HG02571 (cell line): ENCODE results near the gene LCE3C.
"Not testable (repeated sequence)": the region's sequence is repeated elsewhere in the genome, so short reads cannot be mapped to it uniquely, and the experiment has no call there.

Experiments
- ATAC-seq: cut with Tn5 transposase; IDR thresholded peaks from one replicate; pipeline ENCODE4 v1.9.1; 2021; ENCODE audit warnings: mild to moderate bottlenecking, moderate library complexity; ENCODE audit not compliant: unreplicated experiment

The LCE3C gene, protein sequence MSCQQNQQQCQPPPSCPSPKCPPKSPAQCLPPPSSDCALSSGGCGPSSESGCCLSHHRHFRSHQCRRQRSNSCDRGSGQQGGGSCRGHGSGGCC

DNA sequence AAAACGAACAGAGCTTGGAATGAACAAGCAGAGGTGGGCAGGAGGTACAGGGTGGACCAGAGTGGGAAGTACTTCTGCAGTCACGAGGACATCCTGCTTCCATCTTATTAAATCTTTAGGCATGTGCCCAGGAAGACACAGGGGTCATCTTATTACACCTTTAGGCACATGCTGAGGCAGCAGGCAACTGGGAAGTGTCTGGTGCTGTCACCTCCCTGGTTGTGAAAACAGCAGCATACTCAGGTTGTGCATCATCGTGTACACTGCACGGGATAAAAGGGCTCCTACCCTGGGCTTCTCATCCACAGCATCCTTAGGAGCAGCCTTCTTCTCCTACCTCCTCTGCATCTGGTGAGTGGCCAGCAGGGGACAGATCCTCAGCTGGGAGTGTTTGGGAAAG, at the start of gene LCE3C:
Gene LCE3C (plus strand): TSS at position 301 of the 400 bp plus-strand sequence. CDS start 498 bp downstream, outside the sequence.
- ATAC-seq = no peak

DNA sequence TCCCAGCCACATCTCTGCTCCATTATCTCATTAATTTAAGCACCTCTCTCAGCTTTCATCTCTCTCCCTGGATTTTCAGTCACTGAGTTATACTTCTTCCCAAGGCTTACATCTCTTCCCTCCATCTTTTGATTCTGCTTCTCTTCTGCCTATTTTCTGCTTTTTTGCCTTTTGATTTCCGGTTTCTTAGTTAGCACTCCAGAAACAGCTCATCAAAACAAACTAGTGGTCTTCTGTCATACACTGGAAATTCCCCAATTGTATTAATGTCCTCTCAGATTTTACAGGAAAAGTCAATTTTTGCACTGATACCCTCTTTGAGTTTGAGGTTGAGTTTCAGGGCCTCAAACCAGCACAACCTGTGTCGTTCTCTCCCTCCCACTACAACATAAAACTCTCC, 34.9 kb upstream of the LCE3C start:
- no peak for ATAC-seq

GRCh38 chr1:152565535-152566215, 34.4 kb upstream of the LCE3C start:
- no peak for ATAC-seq

GRCh38 chr1:152566681-152567080, 33.4 kb upstream of the LCE3C start, which contains the start of gene LCE3E:
LCE3E (minus strand) TSS chr1:152566780; CDS start chr1:152566208, 572 bp downstream.
- no peak for ATAC-seq

DNA sequence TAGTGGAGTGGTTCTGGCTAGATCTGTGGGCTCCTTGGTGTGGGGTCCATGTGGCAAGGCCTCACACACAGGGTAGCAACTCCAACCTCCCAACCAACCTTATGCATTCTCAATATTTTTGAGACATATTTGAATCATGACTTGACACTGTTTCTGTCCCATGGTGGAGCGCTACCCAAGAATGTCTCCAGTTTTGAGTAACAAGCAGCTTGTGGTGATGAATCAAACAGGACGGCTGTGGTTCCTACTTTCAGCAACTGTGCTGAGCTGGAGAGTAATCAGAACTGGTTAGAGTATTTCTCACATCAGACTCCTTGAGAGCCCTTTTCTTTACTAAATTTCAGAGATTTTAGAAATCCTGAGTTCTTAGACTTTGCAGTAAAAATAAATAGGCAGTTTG, 22.9 kb upstream of the LCE3C start:
- ATAC-seq = no peak

GRCh38 chr1:152579526-152579925, 20.5 kb upstream of the LCE3C start:
- not testable (repeated sequence) for ATAC-seq

DNA sequence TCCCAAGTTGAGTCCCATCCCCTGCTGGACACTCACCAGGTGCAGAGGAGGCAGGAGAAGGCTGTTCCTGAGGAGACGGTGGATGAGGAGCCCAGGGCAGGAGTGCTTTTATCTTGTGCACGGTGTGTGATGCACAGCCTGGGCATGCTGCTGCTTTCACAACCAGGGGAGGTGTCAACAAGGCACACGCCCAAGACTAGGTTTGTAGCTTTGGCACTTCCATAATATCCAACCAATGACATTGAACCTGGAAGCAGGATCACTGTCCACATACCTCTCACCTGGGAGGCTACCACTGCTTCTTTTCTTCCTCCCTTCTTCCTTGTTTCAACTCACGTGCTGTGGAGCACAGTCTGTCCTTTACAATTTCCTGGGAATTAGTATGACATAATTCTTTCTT, 19.6 kb upstream of the LCE3C start, which contains the start of gene LCE3D:
Gene LCE3D (minus strand): TSS at position 84 of the 400 bp plus-strand sequence. CDS start 580 bp downstream, outside the sequence.
- no peak for ATAC-seq

- no peak for ATAC-seq
These were observed 17.4 kb upstream of the LCE3C start for GRCh38 chr1:152582647-152583046.

DNA sequence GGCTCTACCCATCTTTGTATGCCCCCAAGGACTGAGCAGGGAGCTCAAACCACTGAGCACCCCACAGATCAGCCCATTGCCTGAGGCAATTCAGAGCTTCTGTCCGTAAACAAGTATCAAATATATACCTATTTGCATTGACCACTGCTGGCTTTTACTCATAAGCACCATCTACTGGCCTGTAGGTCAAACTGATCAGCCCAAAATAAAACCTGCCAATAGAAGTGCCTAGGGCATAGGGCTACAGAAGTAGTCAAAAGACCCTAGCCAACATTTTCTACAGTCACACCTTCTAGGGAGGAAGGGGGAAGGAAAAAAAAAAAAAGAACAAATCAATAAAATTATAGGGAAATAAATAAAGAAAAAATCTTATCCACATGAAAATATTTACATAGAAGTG, 14.4 kb upstream of the LCE3C start:
- ATAC-seq = no peak

GRCh38 chr1:152596986-152597385, 3.0 kb upstream of the LCE3C start:
- ATAC-seq = no peak

DNA sequence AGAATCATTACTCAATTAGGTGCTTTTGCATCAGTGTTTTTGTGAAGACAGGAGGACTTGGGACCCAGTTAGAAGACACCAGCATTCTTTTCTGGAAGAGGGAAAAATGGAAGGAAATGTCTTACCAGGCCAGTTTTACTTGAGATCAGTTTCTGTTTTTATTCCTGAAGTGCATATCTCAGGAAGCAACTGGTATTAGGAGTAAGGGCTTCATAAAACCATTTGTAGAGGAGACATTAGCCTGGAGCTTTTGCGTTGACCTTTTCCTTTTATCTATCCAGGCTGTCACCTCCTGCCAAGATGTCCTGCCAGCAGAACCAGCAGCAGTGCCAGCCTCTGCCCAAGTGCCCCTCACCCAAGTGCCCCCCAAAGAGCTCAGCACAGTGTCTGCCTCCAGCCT, 13.5 kb downstream of the LCE3C start, which contains the start of gene LCE3B:
Gene LCE3B (plus strand): TSS at position 301 of the 400 bp plus-strand sequence. CDS start 0 bp downstream, at position 301.
- ATAC-seq = no peak

- no peak for ATAC-seq
These were observed 22.0 kb downstream of the LCE3C start for GRCh38 chr1:152621993-152622392.

DNA sequence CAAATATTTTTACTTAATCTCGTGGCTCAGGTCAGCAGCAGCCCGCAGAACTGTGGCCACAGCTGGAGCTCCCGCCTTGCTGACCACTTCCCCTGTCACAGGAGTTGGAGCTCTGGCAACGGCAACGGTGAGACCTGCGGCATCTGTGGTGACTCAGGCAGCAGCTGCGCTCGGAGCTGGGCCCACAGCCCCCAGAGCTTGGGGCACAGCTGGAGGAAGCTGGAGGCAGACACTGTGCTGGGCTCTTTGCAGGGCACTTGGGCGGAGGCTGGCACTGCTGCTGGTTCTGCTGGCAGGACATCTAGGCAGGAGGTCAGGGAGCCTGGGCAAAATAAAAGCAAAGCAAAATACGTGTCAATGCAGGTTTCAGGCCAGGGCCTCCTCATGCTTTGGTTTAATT, 22.8 kb downstream of the LCE3C start, which contains the start of gene LCE3A:
Gene LCE3A (minus strand): TSS at position 301 of the 400 bp plus-strand sequence. CDS start 0 bp downstream, at position 301.
- no peak for ATAC-seq

- no peak for ATAC-seq
These were observed 23.3 kb downstream of the LCE3C start for GRCh38 chr1:152623203-152623844.

GRCh38 chr1:152626744-152627143, 26.7 kb downstream of the LCE3C start:
- no peak for ATAC-seq

DNA sequence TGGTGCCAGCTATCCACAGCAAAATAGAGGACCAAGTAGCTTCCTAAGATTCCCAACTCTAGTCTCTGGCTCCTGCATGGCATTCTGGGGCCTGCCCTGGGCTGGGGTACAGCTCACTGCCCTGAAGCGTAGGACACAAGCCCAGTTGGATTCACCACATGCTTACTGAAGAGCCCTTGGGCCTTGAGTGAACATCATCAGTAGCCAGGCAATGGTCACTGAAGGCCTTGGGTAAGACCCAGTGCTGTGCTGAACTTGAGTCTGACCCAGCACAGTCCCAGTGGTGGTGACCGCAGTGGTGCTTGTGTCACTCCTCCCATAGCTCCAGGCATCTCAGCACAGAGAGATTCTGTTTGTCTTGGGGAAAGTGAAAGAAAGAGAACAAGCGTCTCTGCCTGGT, 30.6 kb downstream of the LCE3C start:
- ATAC-seq = no peak

DNA sequence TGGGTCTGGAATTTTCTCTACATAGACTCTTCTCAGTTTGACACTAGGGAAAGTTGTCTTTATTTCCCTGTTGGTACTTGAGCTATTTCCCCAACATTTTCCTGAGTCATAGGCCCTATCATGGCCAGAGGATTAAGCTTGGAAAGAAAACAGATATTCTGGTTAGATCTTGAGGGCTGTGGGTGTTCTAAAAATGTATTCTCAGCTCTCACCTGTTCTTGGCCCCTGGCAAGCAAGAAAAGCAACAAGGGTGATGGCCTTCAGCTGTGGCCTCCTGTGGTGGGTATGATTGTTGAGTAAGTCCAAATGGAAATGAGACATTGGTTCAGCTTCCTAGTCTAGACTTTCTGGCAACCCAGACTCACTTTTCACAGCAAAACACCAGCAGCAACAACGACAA, 40.3 kb downstream of the LCE3C start:
- ATAC-seq = no peak

DNA sequence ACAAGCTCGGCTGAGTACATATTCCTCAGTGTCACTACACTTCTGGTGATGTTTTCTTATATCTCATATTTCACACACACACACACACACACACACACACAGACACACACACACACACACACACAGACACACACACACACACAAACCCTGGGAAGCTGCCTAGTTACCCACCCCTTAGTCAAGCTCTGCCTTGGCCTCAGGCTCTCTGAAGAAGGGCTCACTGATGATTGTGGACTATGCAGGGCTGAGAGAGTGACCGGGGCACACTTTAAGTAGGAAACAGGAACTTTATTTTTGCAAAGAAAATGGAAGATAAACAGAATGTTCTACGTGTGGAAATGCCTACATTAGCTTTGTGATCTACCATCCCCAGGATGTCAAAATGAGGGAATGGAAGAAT, 43.9 kb downstream of the LCE3C start:
- ATAC-seq = no peak

GRCh38 chr1:152645146-152645545, 45.1 kb downstream of the LCE3C start:
- ATAC-seq = no peak

- no peak for ATAC-seq
These were observed 46.6 kb downstream of the LCE3C start for GRCh38 chr1:152646656-152647055.
